Measurements from ENCODE around the gene PLEKHH3.
A peak's percentile ranks its signal among the peaks of the same experiment; 100 is the strongest.
"Not testable (repeated sequence)": the region's sequence is repeated elsewhere in the genome, so short reads cannot be mapped to it uniquely, and the experiment has no call there.

The PLEKHH3 gene

GRCh38 chr17:42669977-42670788 is 6.6 kb downstream of the PLEKHH3 start:
- Histone ChIP-seq H3K9ac (ENCODE audit: insufficient read length, low read depth) (peak overlapping the region; percentile 88), H3K9me3 (ENCODE audit: insufficient read depth, low read length) (no peaks in the 10 kb centered on the region), H3K27me3 (ENCODE audit: insufficient read depth, insufficient read length) (no peaks in the 10 kb centered on the region), H3K4me1 (ENCODE audit: insufficient read depth, insufficient read length) (peaks cover 39% of the 10 kb centered on the region), H3K36me3 (ENCODE audit: insufficient read depth, insufficient read length, low read length) (peaks cover 61% of the 10 kb centered on the region), H3K4me3 (ENCODE audit: insufficient read length, low read depth) (peak overlapping the region; percentile 52)
- no peak for DNase-seq (ENCODE audit: low read depth, low spot score)
- TF ChIP-seq SUZ12 (IDR thresholded peaks at IDR 0.05; ENCODE audit: extremely low read depth, insufficient read depth, insufficient read length) (no peak), ZNF274 (IDR thresholded peaks at IDR 0.05; ENCODE audit: low read depth, low read length) (no peak), YY1 (IDR thresholded peaks at IDR 0.05; ENCODE audit: insufficient read depth, insufficient read length) (no peak)

DNA sequence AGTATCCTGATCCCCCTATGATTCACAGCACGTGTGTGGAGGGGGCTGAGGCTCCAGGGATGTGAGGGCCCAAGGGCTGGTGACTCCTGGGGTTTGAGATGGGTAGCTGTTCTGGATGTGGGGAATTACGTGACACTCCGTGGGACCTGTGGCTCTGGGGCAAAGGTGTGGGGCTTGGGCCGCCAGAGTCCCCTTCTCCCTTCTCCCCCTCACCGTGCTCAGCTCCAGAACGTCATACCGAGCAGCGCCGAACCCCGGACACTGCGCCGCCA is 7.2 kb downstream of the PLEKHH3 start:
- no peaks in the 10 kb centered on the region for H3K27me3 ChIP-seq (ENCODE audit: insufficient read depth, insufficient read length)
- H3K9ac ChIP-seq (ENCODE audit: insufficient read length, low read depth): peak overlapping the region; percentile 88
- no peak for DNase-seq (ENCODE audit: low read depth, low spot score)
- no peak for TF ChIP-seq SUZ12 (IDR thresholded peaks at IDR 0.05; ENCODE audit: extremely low read depth, insufficient read depth, insufficient read length)
- H3K9me3 ChIP-seq (ENCODE audit: insufficient read depth, low read length): no peaks in the 10 kb centered on the region
- peaks cover 36% of the 10 kb centered on the region for H3K4me1 ChIP-seq (ENCODE audit: insufficient read depth, insufficient read length)
- peaks cover 61% of the 10 kb centered on the region for H3K36me3 ChIP-seq (ENCODE audit: insufficient read depth, insufficient read length, low read length)
- H3K4me3 ChIP-seq (ENCODE audit: insufficient read length, low read depth): peak overlapping the region; percentile 26

GRCh38 chr17:42667088-42667951 is 9.5 kb downstream of the PLEKHH3 start:
- peaks cover 67% of the 10 kb centered on the region for H3K36me3 ChIP-seq (ENCODE audit: insufficient read depth, insufficient read length, low read length)
- TF ChIP-seq SUZ12 (IDR thresholded peaks at IDR 0.05; ENCODE audit: extremely low read depth, insufficient read depth, insufficient read length) (no peak), YY1 (IDR thresholded peaks at IDR 0.05; ENCODE audit: insufficient read depth, insufficient read length) (no peak), ZNF274 (IDR thresholded peaks at IDR 0.05; ENCODE audit: low read depth, low read length) (no peak)

DNA sequence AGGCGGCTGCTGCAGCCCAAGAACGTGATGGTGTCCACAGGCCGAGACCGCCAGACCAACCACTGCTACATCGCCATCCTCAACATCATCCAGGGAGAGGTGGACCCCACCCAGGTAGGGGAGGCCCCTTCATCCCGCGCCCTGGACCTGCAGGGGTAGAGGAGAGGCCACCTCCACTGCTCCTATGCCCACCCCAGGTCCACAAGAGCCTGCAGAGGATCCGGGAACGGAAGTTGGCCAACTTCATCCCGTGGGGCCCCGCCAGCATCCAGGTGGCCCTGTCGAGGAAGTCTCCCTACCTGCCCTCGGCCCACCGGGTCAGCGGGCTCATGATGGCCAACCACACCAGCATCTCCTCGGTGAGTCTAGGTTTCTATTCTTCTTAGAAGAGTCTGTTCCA is 10.7 kb downstream of the PLEKHH3 start:
- Histone ChIP-seq H3K4me1 (ENCODE audit: insufficient read depth, insufficient read length) (peaks cover 23% of the 10 kb centered on the region), H3K36me3 (ENCODE audit: insufficient read depth, insufficient read length, low read length) (peaks cover 66% of the 10 kb centered on the region)
- not testable (repeated sequence) for H3K9ac ChIP-seq (ENCODE audit: insufficient read length, low read depth); H3K27me3 ChIP-seq (ENCODE audit: insufficient read depth, insufficient read length); DNase-seq (ENCODE audit: low read depth, low spot score); H3K9me3 ChIP-seq (ENCODE audit: insufficient read depth, low read length); H3K4me3 ChIP-seq (ENCODE audit: insufficient read length, low read depth)

More at GRCh38 chr17:42667088-42667951, 9.5 kb downstream of the PLEKHH3 start:
- Histone ChIP-seq H3K9ac (ENCODE audit: insufficient read length, low read depth) (peak overlapping the region; percentile 18), H3K27me3 (ENCODE audit: insufficient read depth, insufficient read length) (no peaks in the 10 kb centered on the region), H3K4me3 (ENCODE audit: insufficient read length, low read depth) (no peak overlapping the region), H3K4me1 (ENCODE audit: insufficient read depth, insufficient read length) (peaks cover 26% of the 10 kb centered on the region), H3K9me3 (ENCODE audit: insufficient read depth, low read length) (no peaks in the 10 kb centered on the region)
- no peak for DNase-seq (ENCODE audit: low read depth, low spot score)

DNA sequence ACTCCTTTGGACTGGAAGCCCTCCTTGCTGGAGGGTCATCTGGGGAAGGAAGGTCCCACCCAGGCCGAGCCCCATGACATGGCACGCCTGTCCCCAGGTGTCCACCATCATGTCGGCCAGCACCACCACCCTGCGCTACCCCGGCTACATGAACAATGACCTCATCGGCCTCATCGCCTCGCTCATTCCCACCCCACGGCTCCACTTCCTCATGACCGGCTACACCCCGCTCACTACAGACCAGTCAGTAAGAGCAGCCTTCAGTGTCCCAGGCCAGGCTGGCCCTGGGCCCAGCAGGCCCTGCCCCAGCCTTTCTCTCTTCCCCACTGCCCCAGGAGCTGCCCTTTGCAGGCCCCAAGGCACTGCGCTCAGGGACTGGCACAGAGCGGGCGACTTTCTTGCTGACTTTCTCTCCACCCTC is 11.2 kb downstream of the PLEKHH3 start:
- peaks cover 62% of the 10 kb centered on the region for H3K36me3 ChIP-seq (ENCODE audit: insufficient read depth, insufficient read length, low read length)
- H3K9ac ChIP-seq (ENCODE audit: insufficient read length, low read depth): no peak overlapping the region
- DNase-seq (ENCODE audit: low read depth, low spot score): no peak
- TF ChIP-seq ZNF274 (IDR thresholded peaks at IDR 0.05; ENCODE audit: low read depth, low read length) (no peak), SUZ12 (IDR thresholded peaks at IDR 0.05; ENCODE audit: extremely low read depth, insufficient read depth, insufficient read length) (no peak), YY1 (IDR thresholded peaks at IDR 0.05; ENCODE audit: insufficient read depth, insufficient read length) (no peak)
- no peak overlapping the region for H3K4me3 ChIP-seq (ENCODE audit: insufficient read length, low read depth)
- H3K9me3 ChIP-seq (ENCODE audit: insufficient read depth, low read length): no peaks in the 10 kb centered on the region
- no peaks in the 10 kb centered on the region for H3K27me3 ChIP-seq (ENCODE audit: insufficient read depth, insufficient read length)
- H3K4me1 ChIP-seq (ENCODE audit: insufficient read depth, insufficient read length): peaks cover 20% of the 10 kb centered on the region

DNA sequence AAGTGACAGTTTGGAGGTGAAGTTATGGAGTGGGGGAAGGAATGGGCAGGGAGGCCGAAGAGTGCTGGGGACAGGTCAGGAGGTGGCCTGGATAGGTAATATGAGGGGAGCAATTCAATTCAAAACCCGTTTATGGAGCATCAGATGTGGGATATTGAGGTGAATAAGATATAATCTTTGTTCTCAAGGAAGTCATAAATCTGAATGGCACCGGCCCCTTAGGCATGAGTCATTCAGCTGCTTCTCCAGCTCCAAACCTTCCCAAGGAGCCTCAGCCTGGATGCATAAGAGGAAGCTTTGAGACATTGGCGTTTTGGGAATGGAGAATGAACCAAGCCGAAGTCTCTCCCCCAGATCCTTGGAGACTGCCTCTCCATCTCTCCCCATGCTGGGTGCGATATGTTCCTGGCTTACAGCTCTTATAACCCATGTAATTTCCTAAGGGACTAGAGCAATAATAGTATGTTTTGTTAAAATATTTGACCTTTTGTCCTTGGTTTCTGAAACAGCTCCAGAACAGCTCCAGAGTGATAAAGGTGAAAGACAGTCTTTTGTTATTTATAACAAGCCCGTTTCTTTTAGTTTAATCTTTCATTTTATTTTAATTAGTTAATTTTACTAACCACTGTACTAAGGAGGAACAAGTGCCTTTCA is 16.0 kb downstream of the PLEKHH3 start:
- H3K9me3 ChIP-seq (ENCODE audit: insufficient read depth, low read length): no peaks in the 10 kb centered on the region
- H3K36me3 ChIP-seq (ENCODE audit: insufficient read depth, insufficient read length, low read length): peaks cover 35% of the 10 kb centered on the region
- H3K4me1 ChIP-seq (ENCODE audit: insufficient read depth, insufficient read length): no peaks in the 10 kb centered on the region
- H3K9ac ChIP-seq (ENCODE audit: insufficient read length, low read depth): no peak overlapping the region
- H3K4me3 ChIP-seq (ENCODE audit: insufficient read length, low read depth): no peak overlapping the region
- DNase-seq (ENCODE audit: low read depth, low spot score): no peak
- no peaks in the 10 kb centered on the region for H3K27me3 ChIP-seq (ENCODE audit: insufficient read depth, insufficient read length)
- TF ChIP-seq YY1 (IDR thresholded peaks at IDR 0.05; ENCODE audit: insufficient read depth, insufficient read length) (no peak), SUZ12 (IDR thresholded peaks at IDR 0.05; ENCODE audit: extremely low read depth, insufficient read depth, insufficient read length) (no peak), ZNF274 (IDR thresholded peaks at IDR 0.05; ENCODE audit: low read depth, low read length) (no peak)

DNA sequence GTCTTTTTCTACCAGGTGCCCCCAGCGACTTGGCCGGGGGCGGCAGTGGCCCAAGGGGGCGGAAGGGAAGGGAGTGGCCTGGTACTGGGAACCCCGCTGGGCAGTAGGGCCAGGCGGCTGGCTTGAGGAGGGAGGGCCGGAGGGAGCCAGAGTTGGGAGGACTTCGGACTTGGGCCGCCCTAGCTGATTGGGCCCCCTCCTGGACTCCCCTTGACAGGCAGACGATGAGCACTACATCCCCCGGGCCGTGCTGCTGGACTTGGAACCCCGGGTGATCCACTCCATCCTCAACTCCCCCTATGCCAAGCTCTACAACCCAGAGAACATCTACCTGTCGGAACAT is 16.9 kb downstream of the PLEKHH3 start:
- H3K4me3 ChIP-seq (ENCODE audit: insufficient read length, low read depth): peak overlapping the region; percentile 75

More for the DNA sequence above, 16.9 kb downstream of the PLEKHH3 start:
- H3K27me3 ChIP-seq (ENCODE audit: insufficient read depth, insufficient read length); DNase-seq (ENCODE audit: low read depth, low spot score); H3K9me3 ChIP-seq (ENCODE audit: insufficient read depth, low read length); H3K9ac ChIP-seq (ENCODE audit: insufficient read length, low read depth); H3K4me1 ChIP-seq (ENCODE audit: insufficient read depth, insufficient read length): not testable (repeated sequence)
- peaks cover 29% of the 10 kb centered on the region for H3K36me3 ChIP-seq (ENCODE audit: insufficient read depth, insufficient read length, low read length)
